Vagina (tissue), 2 donors: ENCODE results near the gene RAB34.

Source experiments
- CTCF ChIP-seq, 3 experiments: fragments of 450-650 bp in 2 of 3; fragments of 200-600 bp in 1 of 3; sonication (generic) in 1 of 3; IDR thresholded peaks; one replicate each; pipeline ENCODE4 v1.5.1; 2017 to 2019; ENCODE audit warnings: antibody characterized with exemption in 3 of 3, mild to moderate bottlenecking in 2 of 3, moderate library complexity in 2 of 3
- POLR2A ChIP-seq, 2 donors: fragments of 450-650 bp; IDR thresholded peaks; one replicate each; pipeline ENCODE4 v1.6.1; 2017; ENCODE audit warnings: antibody characterized with exemption in 2 of 2, mild to moderate bottlenecking in 2 of 2, moderate library complexity in 2 of 2
- POLR2AphosphoS5 ChIP-seq, 2 donors: sonication (generic); formaldehyde crosslinking; IDR thresholded peaks; one replicate each; pipeline ENCODE4 v1.9.0; 2017; ENCODE audit warnings: antibody characterized with exemption in 2 of 2, mild to moderate bottlenecking in 2 of 2, low read depth in 1 of 2; ENCODE audit not compliant: insufficient read depth in 1 of 2

- no peak for TF ChIP-seq CTCF (IDR thresholded peaks at IDR 0.05)
- TF ChIP-seq POLR2A (IDR thresholded peaks at IDR 0.05) = peak in 1 of 2 donors; percentile 61
- peak in 1 of 2 donors; percentile 89 for TF ChIP-seq POLR2AphosphoS5 (IDR thresholded peaks at IDR 0.05; ENCODE audit: insufficient read depth in 1 of 2, low read depth in 1 of 2)
Observed at GRCh38 chr17:28717578-28718332, at the start of gene RAB34.
